ENCODE data around the gene SNX7. TPM values are rescaled to one million over a fixed set of nuclear protein-coding genes. Genes with fewer than 3 reads are reported as not detected.

SNX7 gene
- total RNA-seq, 4 donors from 2014 or later, result 11.6 to 28.6 (median 19.4) TPM

- H3K27me3 ChIP-seq, result no peaks in the 10 kb centered on the region
- H3K4me3 ChIP-seq, result no peak overlapping the region
- no peak for DNase-seq (ENCODE audit: low spot score in 2 of 2)
- TF ChIP-seq POLR2A (IDR thresholded peaks at IDR 0.05) (no peak), CTCF (IDR thresholded peaks at IDR 0.05) (no peak), EP300 (IDR thresholded peaks at IDR 0.05) (no peak)
- 88 to 90% methylated on average over 4 of the region's 4 CpGs for WGBS, 2 donors
- H3K4me1 ChIP-seq, result peaks cover 0 to 4% (median 0%) of the 10 kb centered on the region in 4 donors
- no peaks in the 10 kb centered on the region for H3K9me3 ChIP-seq
- peaks cover 0 to 5% (median 0%) of the 10 kb centered on the region in 3 donors for H3K36me3 ChIP-seq
- no peak overlapping the region for H3K27ac ChIP-seq
These were observed 104.7 kb downstream of the SNX7 start for GRCh38 chr1:98766255-98766654.

GRCh38 chr1:98769162-98769561 lies 107.6 kb downstream of the SNX7 start:
- TF ChIP-seq CTCF (IDR thresholded peaks at IDR 0.05) (no peak), POLR2A (IDR thresholded peaks at IDR 0.05) (no peak), EP300 (IDR thresholded peaks at IDR 0.05) (no peak)
- 25 to 35% methylated on average over 3 of the region's 3 CpGs for WGBS, 2 donors
- Histone ChIP-seq H3K4me1 (no peaks in the 10 kb centered on the region), H3K36me3 (no peaks in the 10 kb centered on the region), H3K27me3 (no peaks in the 10 kb centered on the region), H3K9me3 (no peaks in the 10 kb centered on the region), H3K27ac (no peak overlapping the region), H3K4me3 (no peak overlapping the region)
- no peak for DNase-seq (ENCODE audit: low spot score in 2 of 2)

DNA sequence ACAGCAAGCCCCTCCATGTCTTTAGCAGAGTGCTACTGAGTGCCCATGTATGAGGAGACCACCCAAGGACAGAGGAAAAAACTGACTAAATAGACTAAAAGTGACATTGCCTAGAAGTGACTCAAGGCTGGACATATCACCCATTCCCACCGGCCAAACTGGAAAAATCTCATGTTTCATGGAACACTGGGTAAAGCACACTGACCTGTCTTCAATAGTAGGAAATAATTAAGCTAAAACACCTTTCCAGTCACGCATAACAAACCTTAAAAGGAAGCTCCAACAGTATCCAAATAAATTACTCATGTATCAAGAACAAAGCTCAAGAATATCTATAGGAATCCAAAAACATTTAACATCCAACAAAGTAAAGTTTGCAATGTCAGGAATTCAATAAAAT lies 120.4 kb downstream of the SNX7 start:
- TF ChIP-seq CTCF (IDR thresholded peaks at IDR 0.05) (no peak), POLR2A (IDR thresholded peaks at IDR 0.05) (no peak), EP300 (IDR thresholded peaks at IDR 0.05) (no peak)

DNA sequence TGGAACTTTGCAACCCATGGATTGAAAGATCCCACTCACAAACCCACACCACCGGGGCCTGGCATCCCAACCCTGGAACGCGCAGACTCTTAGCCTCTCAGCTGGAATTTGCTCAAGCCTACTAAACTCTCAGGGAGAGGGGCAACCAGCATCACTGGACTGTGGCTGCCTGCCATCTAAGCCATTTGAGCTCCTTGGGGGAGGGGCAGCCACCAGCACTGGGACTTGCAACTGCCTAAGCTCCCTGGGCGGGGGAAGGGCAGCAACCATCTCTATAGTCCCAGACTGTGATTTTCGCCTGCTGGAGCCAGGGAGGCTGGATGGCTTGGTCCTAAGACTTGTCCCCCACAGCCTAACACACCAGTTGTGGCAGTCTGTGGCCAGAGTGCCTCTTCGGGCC lies 122.3 kb downstream of the SNX7 start:
- Histone ChIP-seq H3K36me3 (no peaks in the 10 kb centered on the region), H3K4me3 (no peak overlapping the region), H3K9me3 (peaks cover 0 to 19% (median 1%) of the 10 kb centered on the region in 4 donors), H3K27me3 (no peaks in the 10 kb centered on the region), H3K27ac (no peak overlapping the region), H3K4me1 (no peaks in the 10 kb centered on the region)
- no peak for DNase-seq (ENCODE audit: low spot score in 2 of 2)
- TF ChIP-seq CTCF (IDR thresholded peaks at IDR 0.05), result no peak
- no peak for TF ChIP-seq EP300 (IDR thresholded peaks at IDR 0.05)
- TF ChIP-seq POLR2A (IDR thresholded peaks at IDR 0.05), result no peak
- 97 to 100% methylated on average over 3 to 6 of the region's 6 CpGs for WGBS, 2 donors

More for the DNA sequence above, 120.4 kb downstream of the SNX7 start:
- no peaks in the 10 kb centered on the region for H3K4me1 ChIP-seq
- DNase-seq (ENCODE audit: low spot score in 2 of 2), result no peak
- H3K4me3 ChIP-seq, result no peak overlapping the region
- H3K36me3 ChIP-seq, result no peaks in the 10 kb centered on the region
- 85 to 89% methylated on average over 2 of the region's 2 CpGs for WGBS, 2 donors
- peaks cover 0 to 17% (median 1%) of the 10 kb centered on the region in 4 donors for H3K9me3 ChIP-seq
- H3K27me3 ChIP-seq, result no peaks in the 10 kb centered on the region
- no peak overlapping the region for H3K27ac ChIP-seq

- Histone ChIP-seq H3K4me3 (no peak overlapping the region), H3K27ac (no peak overlapping the region), H3K27me3 (no peaks in the 10 kb centered on the region), H3K9me3 (peaks cover 0 to 6% (median 0%) of the 10 kb centered on the region in 4 donors), H3K4me1 (peaks cover 0 to 24% (median 4%) of the 10 kb centered on the region in 4 donors), H3K36me3 (no peaks in the 10 kb centered on the region)
- WGBS, 2 donors, result 80 to 84% methylated on average over 6 of the region's 6 CpGs
- no peak for TF ChIP-seq CTCF (IDR thresholded peaks at IDR 0.05)
- TF ChIP-seq EP300 (IDR thresholded peaks at IDR 0.05), result no peak
- TF ChIP-seq POLR2A (IDR thresholded peaks at IDR 0.05), result no peak
- DNase-seq (ENCODE audit: low spot score in 2 of 2), result no peak
These were observed 130.0 kb downstream of the SNX7 start for GRCh38 chr1:98791498-98791897.
